Activated CD4-positive, alpha-beta T cell treated with anti-CD3 and anti-CD28 coated beads for 1 hour (primary cell): ENCODE results near the gene ERC1.

Experiments used
- DNase-seq: peaks from one replicate; pipeline ENCODE4 v3.0.0-alpha.2; 2020

Gene ERC1

GRCh38 chr12:1500095-1500801 lies 509.2 kb downstream of the ERC1 start:
- DNase-seq, result no peak

DNA sequence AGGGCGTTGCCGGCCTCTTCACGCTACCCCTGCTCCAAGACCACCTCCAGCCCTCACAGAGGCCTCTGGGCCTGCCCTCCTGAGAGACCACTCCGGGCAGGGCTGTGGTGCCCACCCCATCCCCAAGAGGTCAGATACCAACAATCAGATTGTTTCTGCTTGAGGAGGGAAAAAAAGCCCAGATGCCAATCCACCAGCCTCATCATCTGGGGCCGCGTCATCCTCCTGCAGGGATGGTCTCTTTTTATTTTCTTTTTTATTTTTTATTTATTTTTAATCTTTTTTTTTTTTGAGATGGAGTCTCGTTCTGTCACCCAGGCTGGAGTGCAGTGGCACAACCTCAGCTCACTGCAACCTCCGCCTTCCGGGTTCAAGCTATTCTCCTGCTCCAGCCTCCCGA lies 510.0 kb downstream of the ERC1 start:
- no peak for DNase-seq

- DNase-seq, result no peak
These were observed 510.8 kb downstream of the ERC1 start for GRCh38 chr12:1501695-1502378.

- DNase-seq, result no peak
These were observed 511.3 kb downstream of the ERC1 start for GRCh38 chr12:1502379-1502720.

DNA sequence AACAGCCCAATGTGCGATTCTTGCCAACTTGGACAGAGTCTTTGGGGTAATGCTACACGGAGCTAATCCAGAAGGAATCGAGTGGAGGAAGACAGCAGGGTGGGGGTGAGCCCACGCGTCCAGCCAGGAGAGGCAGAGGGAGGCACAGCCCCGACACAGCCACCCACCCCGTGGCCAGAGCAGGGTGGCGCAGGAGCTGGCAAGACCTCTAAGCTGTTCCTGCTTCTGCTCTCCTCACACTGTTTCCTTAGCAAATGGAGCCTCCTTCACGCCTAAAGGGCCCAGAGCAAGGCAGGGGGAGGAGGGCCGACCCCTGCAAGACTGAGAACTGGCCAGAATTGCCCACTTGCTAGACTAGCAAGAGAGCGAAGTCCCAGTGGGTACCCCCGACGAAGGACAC lies 511.8 kb downstream of the ERC1 start:
- no peak for DNase-seq

DNA sequence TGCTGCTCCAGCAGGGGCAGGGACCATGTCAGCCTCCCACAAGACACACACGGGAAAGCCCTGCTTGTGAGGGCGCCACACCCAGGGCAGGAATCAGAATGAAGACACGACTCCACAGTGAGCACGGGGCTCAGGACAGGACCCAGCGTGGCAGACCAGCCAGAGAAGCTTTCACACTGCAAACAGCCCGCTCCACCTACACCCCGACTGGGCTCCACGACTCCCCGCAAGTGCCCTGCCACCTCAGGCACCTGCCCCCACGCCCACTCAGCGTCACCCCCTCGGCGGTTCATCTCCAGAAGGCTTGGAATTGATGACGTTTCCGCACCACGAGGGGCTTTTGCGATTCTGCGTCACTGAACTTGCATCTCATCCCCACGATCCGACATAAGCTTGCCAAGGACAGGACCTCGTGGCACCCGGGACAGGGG lies 512.3 kb downstream of the ERC1 start:
- no peak for DNase-seq

GRCh38 chr12:1504304-1504894 lies 513.4 kb downstream of the ERC1 start:
- no peak for DNase-seq

DNA sequence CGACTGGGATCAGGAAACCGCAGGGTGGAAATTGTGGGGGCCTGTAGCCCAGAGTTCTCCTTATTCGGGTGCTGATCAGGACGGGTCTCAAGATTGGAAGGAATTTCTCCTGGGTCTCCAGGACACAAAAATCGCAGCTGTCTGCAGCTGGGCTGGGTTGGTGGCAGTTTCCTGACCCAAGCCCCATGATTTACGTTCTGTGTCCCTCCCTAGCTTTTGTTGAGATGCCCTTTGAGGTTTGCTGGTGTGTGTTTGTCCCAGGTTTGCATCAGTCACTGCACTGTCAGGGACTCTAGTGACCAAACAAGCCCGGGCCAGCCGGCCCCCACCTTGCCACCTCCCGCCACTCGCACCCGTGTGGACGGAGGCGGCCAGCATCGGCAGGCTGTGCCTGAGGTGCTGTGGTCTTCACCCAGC lies 513.9 kb downstream of the ERC1 start:
- no peak for DNase-seq

DNA sequence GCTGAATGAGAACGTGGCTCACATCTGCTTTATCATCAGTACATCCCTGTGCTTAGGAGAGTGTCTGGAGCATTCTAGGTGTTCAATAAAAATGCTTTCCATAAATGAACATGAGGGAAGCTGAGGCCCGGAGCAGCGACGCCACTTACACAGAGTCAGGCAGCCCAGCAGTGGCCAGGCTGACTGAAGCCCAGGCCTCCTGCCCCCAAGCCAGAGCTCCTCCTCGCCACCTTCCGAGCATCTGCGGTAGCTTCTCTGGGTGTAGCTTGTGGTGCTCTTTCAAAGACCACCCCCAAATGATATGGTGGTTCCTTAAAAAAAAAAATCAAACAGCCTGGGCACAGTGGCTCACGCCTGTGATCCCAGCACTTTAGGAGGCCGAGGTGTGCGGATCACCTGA lies 514.6 kb downstream of the ERC1 start:
- DNase-seq, result no peak

GRCh38 chr12:1507308-1507707 lies 516.3 kb downstream of the ERC1 start:
- no peak for DNase-seq

DNA sequence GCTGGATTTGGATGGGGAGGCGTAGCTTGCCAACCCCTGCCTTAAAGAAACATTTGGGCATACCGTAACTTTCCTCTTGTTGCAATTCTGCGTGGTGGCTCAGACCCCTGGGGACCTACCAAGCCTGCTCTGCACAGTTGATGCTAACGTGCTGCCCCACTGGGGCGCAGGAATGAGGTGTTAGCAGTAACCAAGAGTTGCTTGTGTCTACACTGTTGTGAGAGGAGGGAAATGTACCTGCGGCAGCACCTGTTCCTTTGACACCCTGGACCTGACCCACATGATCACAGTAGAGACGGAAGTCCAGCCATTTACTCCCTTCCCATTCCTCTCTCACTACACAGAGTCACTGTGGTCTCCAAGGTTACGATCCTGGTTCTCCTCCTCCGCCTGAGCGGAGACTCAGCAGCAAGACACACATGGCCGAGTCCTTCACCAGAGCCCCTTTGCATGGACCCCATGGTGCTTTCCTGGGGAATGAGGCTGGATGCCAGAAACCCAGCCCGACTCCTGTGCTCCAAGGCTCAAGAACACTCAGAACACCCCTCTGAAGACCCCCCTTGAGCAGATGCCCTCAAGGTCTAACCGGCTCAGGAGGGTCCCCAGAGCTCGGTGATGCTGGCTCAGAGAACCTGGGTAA lies 518.5 kb downstream of the ERC1 start:
- no peak for DNase-seq

- no peak for DNase-seq
These were observed 519.2 kb downstream of the ERC1 start for GRCh38 chr12:1510056-1510812.

DNA sequence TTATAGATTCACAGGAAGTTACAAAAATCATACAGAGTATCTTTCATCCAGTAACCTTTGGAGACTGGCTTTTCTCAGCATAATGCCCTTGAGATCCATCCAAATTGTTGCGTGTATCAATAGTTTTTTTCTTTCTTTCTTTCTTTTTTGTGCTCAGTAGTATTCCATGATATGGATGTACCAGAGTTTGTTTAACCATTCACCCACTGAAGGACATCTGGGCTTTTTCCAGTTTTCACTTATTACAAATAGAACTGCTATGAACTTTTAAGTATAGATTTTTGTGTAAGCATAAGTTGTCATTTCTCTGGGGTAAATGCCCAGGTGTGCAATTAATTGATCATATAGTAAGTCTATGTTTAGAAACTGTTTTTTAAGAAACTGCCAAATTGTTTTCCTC lies 524.0 kb downstream of the ERC1 start:
- no peak for DNase-seq

DNA sequence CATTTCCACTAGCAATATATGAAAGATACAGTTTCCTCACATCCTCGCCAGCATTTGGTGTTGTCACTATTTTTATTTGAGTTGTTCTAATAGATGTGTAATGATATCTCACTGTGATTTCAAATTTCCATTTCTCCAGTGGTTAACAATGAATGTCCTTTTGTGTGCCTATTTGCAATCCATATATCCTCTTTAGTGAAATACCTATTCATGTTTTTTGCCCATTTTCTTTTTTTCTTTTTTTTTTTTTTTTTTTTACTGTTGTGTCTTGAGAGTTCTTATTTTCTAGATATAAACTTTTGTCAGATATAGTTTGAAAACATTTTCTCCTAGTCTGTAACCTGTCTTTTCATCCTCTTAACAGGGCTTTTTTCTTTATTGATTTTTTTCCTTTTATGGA lies 524.4 kb downstream of the ERC1 start:
- DNase-seq, result no peak

GRCh38 chr12:1517007-1517406 lies 526.0 kb downstream of the ERC1 start:
- no peak for DNase-seq

DNA sequence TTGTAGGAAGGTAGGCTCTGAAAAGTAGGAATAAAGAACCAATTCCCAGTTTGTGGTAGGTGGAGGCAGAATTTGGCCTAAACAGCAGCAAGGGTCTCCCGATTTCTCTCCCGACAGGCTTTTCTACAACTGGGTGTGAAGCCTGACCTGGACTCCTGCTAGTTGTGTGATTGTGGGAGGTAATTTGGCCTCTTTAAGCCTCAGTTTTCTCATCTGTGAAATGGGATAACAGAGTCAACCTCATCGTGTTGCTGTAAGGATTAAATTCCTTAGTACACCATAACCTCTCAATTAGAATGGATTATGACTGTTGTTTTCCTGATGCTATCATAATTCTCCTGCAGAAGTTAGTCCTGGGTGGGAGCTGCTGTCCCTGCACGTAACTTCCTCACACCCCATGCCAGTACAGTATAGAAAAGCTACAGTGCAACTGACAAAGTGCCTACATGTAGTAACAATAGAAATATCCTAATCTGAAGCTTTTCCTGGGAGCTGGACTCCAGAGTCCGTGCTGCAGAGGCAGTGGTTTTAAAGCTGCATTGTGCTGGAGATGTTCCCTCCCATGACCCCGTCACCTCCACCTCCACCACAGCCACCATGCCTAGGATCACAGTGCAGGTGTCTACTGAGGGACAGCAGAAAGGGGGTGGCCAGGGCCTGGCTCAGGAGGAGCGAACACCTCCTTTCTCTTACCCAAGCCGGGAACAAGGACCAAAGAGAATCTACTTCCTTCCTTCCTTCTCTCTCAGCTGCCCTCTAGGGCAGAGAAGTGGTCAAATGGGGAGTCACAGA lies 526.9 kb downstream of the ERC1 start:
- DNase-seq, result no peak

- DNase-seq, result no peak
These were observed 527.8 kb downstream of the ERC1 start for GRCh38 chr12:1518591-1519516.

DNA sequence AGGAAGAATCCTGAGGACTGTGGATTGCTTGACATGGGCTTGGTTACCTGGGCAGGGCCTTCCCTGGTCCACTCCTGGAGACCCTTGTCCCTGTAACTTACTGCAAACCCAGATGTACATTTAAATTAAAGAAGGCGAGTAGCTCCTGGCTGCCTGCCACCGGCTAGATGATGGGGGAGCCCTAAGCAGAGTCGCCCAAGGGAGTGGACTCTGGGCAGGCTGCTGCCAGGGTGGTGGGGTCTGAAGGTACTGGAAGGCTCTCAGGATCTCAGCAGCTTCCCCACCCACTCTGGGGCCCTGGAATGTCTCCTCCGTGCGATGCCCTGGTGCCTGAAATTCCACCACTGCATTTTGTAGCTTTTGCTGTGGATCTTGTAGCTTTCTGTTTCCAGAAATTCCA lies 528.6 kb downstream of the ERC1 start:
- DNase-seq, result no peak

DNA sequence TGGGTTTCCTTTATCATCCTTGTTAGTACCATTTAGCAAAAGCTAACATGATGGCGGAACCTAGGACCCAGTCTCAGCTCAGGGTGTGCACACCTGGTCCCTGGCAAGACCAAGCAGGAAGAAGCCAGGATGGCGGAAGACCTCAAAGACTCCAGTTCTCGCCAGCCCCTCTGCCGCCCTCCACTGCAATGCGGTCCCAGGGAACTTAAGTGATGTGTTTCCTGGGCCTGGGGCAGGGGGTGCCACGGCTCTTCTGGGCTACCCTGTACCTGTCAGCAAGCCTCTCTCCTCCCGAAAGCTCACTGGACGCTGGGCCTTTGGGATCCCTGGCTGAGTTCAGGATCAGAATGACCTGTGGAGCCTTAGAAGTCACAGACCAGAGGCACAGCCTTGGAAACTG lies 532.0 kb downstream of the ERC1 start:
- DNase-seq, result no peak

GRCh38 chr12:1523558-1524050 lies 532.6 kb downstream of the ERC1 start:
- no peak for DNase-seq

- DNase-seq, result no peak
These were observed 534.8 kb downstream of the ERC1 start for GRCh38 chr12:1525858-1526257.
